DND-41 (cell line): Measurements from ENCODE around the gene GNPTG.

Source experiments
- ATAC-seq: fragments of 200-7000 bp; cut with Tn5 transposase; 3 replicates; pipeline ENCODE4 v1.9.1; 2021; ENCODE audit warnings: low read depth; ENCODE audit not compliant: insufficient read depth
- DNase-seq: peaks from one replicate; pipeline ENCODE4 v3.0.0-alpha.2; 2020
- H2AFZ ChIP-seq: 2 replicates; pipeline ENCODE4 v1.6.0; 2012; ENCODE audit warnings: low read depth, low read length
- H3K27ac ChIP-seq: 2 replicates; pipeline ENCODE4 v1.5.1; 2012; ENCODE audit warnings: low read length, inconsistent platforms
- H3K27me3 ChIP-seq: fragments of 200-600 bp; sonication (generic); 2 replicates; pipeline ENCODE4 v1.6.0; 2012; ENCODE audit warnings: low read length, mild to moderate bottlenecking, inconsistent platforms; ENCODE audit not compliant: insufficient read depth, poor library complexity
- H3K36me3 ChIP-seq: 2 replicates; pipeline ENCODE4 v1.5.1; 2012; ENCODE audit warnings: low read length, inconsistent platforms; ENCODE audit not compliant: insufficient read depth
- H3K4me1 ChIP-seq: 2 replicates; pipeline ENCODE4 v1.5.1; 2012; ENCODE audit warnings: mild to moderate bottlenecking, low read length; ENCODE audit not compliant: insufficient read depth
- H3K4me2 ChIP-seq: 2 replicates; pipeline ENCODE4 v1.6.0; 2012; ENCODE audit warnings: mild to moderate bottlenecking, moderate library complexity, low read length, inconsistent platforms; ENCODE audit not compliant: insufficient read depth
- H3K4me3 ChIP-seq, 2 experiments: fragments of 200-600 bp in 1 of 2; shearing (Covaris generic) in 1 of 2; 2 replicates each; pipeline ENCODE4 v1.5.1; 2012 to 2016; ENCODE audit warnings: inconsistent platforms in 2 of 2, low read length in 2 of 2, mild to moderate bottlenecking in 2 of 2, low read depth in 1 of 2, moderate library complexity in 1 of 2
- H3K79me2 ChIP-seq: 2 replicates; pipeline ENCODE4 v1.6.0; 2012; ENCODE audit warnings: low read length, inconsistent platforms; ENCODE audit not compliant: insufficient read depth
- H3K9ac ChIP-seq: 2 replicates; pipeline ENCODE4 v1.6.0; 2012; ENCODE audit warnings: low read depth, mild to moderate bottlenecking, inconsistent platforms, low read length, moderate library complexity
- H3K9me3 ChIP-seq: 2 replicates; pipeline ENCODE4 v1.5.1; 2012; ENCODE audit warnings: low read length, moderate library complexity, mild to moderate bottlenecking, inconsistent platforms; ENCODE audit not compliant: insufficient read depth, severe bottlenecking
- H4K20me1 ChIP-seq: 2 replicates; pipeline ENCODE4 v1.6.0; 2012; ENCODE audit warnings: low read length; ENCODE audit not compliant: insufficient read depth
- EZH2 ChIP-seq: IDR thresholded peaks from 3 replicates; pipeline ENCODE4 v1.6.1; 2012; ENCODE audit warnings: borderline replicate concordance, low read depth, mild to moderate bottlenecking, moderate library complexity, low read length, inconsistent platforms; ENCODE audit not compliant: severe bottlenecking
- TF ChIP-seq, protein P1 (sequence below): IDR thresholded peaks from 2 replicates; pipeline ENCODE4 v1.5.1; 2012; ENCODE audit warnings: borderline replicate concordance, low read length, moderate library complexity, mild to moderate bottlenecking; ENCODE audit not compliant: poor library complexity, severe bottlenecking; ENCODE audit errors: extremely low read depth

GNPTG gene

DNA sequence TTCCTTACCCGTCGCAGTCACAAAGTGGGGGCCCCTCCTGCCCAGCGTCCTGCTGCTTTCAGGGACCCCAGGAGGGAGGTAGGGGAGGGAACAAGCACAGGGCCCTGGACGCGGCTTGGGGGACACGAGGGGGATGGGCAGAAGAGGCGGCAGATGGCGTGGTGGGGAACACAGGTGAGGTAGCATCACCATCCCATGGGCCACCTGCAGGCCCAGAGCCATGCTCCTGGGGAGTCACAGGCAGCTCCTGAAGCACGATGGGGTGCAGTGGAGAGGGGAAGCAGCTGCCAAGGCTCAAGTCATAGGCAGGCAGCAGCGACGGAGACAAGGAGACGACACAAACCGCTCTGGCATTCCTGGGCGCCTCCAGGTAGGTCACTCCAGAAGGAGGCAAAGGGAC is 52.0 kb downstream of the GNPTG start:
- H2AFZ ChIP-seq: no peak overlapping the region
- no peak for TF ChIP-seq EZH2
- TF ChIP-seq, protein P1, sequence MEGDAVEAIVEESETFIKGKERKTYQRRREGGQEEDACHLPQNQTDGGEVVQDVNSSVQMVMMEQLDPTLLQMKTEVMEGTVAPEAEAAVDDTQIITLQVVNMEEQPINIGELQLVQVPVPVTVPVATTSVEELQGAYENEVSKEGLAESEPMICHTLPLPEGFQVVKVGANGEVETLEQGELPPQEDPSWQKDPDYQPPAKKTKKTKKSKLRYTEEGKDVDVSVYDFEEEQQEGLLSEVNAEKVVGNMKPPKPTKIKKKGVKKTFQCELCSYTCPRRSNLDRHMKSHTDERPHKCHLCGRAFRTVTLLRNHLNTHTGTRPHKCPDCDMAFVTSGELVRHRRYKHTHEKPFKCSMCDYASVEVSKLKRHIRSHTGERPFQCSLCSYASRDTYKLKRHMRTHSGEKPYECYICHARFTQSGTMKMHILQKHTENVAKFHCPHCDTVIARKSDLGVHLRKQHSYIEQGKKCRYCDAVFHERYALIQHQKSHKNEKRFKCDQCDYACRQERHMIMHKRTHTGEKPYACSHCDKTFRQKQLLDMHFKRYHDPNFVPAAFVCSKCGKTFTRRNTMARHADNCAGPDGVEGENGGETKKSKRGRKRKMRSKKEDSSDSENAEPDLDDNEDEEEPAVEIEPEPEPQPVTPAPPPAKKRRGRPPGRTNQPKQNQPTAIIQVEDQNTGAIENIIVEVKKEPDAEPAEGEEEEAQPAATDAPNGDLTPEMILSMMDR: no peak
- peaks cover 11% of the 10 kb centered on the region for H3K4me1 ChIP-seq
- ATAC-seq (no peak), DNase-seq (no peak)
- no peak overlapping the region for H3K9ac ChIP-seq
- no peaks in the 10 kb centered on the region for H3K27me3 ChIP-seq
- H3K4me2 ChIP-seq: no peak overlapping the region
- H3K79me2 ChIP-seq: peaks cover 52% of the 10 kb centered on the region
- H3K27ac ChIP-seq: no peak overlapping the region
- peaks cover 62% of the 10 kb centered on the region for H3K36me3 ChIP-seq
- H3K4me3 ChIP-seq: no peak overlapping the region
- H3K9me3 ChIP-seq: no peaks in the 10 kb centered on the region
- H4K20me1 ChIP-seq: peaks cover 44% of the 10 kb centered on the region

DNA sequence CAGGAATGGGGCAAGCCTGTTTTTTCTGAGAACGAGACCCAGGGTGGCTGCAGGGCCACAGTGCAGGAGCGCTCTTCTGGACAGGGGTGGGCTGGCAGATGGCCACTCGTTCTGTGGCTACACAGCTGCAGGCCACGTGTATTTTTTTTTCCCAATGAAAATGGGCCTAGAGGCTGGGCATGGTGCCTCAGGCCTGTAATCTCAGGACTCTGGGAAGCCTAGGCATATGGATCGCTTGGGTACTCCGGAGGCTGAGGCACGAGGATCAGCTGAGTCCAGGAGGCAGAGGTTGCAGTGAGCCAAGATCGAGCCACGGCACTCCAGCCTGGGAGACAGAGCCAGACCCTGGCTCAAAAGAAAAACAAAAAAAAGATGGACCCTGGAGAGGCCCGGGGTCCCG is 56.0 kb downstream of the GNPTG start:
- Histone ChIP-seq H3K9me3 (no peaks in the 10 kb centered on the region), H3K9ac (peak overlapping the region; percentile 63), H3K36me3 (peaks cover 50% of the 10 kb centered on the region), H3K79me2 (peaks cover 76% of the 10 kb centered on the region), H3K4me3 (peak overlapping the region in 1 of 2 experiments; percentile 92; a peak in 2 of 4 replicates), H3K4me2 (peak overlapping the region; percentile 99), H3K27me3 (no peaks in the 10 kb centered on the region), H3K4me1 (peaks cover 21% of the 10 kb centered on the region), H4K20me1 (peaks cover 55% of the 10 kb centered on the region), H2AFZ (no peak overlapping the region), H3K27ac (peak overlapping the region; percentile 8; the same call in 1 of the 2 replicates)
- ATAC-seq (no peak), DNase-seq (no peak)
- TF ChIP-seq, protein P1: no peak
- TF ChIP-seq EZH2: no peak

DNA sequence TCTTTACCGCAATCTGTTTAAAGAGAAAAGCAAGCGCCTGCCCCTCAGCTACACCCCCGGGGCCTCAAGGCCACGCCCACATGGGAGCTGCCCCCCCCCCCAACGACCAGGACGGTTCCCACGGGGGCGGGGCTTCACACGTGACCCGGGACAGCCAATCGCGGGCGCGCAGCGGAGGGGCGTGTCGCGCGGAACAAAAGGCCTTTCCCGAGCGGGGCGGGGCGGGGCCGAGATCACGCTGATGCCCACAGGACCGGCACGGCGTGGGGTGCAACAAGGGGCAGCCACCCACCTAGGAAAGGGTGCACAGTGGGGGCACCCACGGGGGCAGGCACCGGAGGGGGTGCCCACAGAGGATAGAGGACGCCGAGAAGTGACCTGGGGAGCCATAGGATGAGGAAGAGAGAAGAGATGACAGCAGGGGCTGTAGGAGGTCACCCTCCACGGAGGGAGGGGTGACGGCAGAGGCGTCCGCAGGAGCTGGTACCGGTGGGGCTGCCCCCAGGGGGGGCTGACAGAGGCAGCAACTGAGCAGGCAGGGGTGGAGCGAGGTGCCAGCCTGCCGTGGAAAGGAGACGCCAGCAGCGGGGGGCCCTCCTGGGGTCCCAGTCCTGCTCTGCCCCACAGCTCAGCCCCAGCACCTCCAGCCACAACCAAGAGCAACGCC is 56.6 kb downstream of the GNPTG start:
- H3K9ac ChIP-seq: peak overlapping the region; percentile 63
- H3K27me3 ChIP-seq: no peaks in the 10 kb centered on the region
- peak overlapping the region; percentile 65 to 92; a peak in 3 of 4 replicates for H3K4me3 ChIP-seq
- no peaks in the 10 kb centered on the region for H3K9me3 ChIP-seq
- peaks cover 27% of the 10 kb centered on the region for H3K4me1 ChIP-seq
- peak overlapping the region; percentile 73; the same call in 1 of the 2 replicates for H2AFZ ChIP-seq
- ATAC-seq (peak; percentile 92), DNase-seq (peak; percentile 96)
- H3K36me3 ChIP-seq: peaks cover 47% of the 10 kb centered on the region
- H4K20me1 ChIP-seq: peaks cover 52% of the 10 kb centered on the region
- peak overlapping the region; percentile 75 for H3K27ac ChIP-seq
- H3K4me2 ChIP-seq: peak overlapping the region; percentile 99
- TF ChIP-seq, protein P1: no peak
- TF ChIP-seq EZH2: no peak
- peaks cover 76% of the 10 kb centered on the region for H3K79me2 ChIP-seq
